GM18499 (cell line): ENCODE data around the gene ADGRL1.

Experiments used
- ATAC-seq: cut with Tn5 transposase; IDR thresholded peaks from one replicate; pipeline ENCODE4 v1.9.1; 2021; ENCODE audit warnings: moderate number of reproducible peaks; ENCODE audit not compliant: insufficient read depth, unreplicated experiment

Gene ADGRL1

GRCh38 chr19:14116918-14117578, 88.9 kb downstream of the ADGRL1 start:
- ATAC-seq = no peak

DNA sequence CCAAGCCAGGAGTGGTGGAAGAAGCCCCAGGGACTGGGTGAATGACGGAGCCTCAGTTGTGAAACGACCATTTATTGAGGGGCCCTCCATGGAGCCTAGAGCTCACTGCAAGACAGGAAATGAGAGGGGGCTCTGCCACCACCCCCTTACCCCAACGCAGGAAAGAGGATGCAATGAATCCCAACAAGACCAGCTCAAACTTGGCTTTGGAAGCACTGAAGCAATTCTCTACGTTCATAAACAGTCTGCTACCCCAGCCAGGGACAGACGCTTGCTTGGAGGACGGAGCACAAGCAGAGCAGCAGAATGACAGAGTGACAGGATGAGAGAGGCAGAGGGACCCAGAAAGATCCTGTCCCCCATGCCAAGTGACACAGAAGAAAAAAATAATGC, 89.4 kb downstream of the ADGRL1 start:
- no peak for ATAC-seq

DNA sequence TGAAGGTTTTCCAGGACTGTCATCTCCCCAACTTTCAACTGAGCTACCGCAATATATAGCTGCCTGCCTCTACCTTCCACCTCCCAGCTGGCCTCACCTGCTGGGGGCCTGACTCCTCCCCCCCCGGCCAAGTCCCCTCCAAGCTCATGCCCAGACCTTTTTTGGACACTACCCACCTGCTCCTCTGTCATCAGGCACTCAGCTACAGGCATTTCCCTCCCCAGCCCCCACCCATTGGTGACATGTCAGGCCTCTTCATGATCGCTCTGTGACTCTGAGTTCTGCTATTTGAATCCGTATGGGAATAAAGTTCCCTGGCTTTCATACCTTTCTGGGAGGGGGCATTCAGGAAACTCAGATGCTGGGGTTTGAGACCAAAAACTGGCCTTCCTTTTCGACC, 90.2 kb downstream of the ADGRL1 start:
- no peak for ATAC-seq

- ATAC-seq = no peak
Measured at GRCh38 chr19:14114854-14115253, 91.1 kb downstream of the ADGRL1 start.

DNA sequence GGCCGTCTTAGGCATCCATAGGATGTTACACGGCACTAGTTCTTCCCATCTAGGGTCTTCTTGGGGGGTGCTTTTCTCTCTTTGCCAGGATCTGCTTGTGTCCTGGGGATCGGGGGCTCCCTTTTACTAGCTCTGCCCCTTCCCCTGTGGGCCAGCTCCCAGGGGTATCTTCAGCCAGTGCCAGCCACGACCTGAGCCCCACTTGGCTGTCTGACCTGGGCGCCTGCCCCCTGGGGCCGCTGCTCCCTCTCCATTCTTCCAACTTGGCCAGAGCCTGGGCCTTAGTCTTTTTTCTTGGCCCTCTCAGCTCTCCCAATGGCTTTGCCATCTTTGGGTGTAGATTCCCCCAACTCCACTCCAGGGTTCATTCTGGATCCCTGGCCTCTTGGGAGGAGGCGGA, 91.5 kb downstream of the ADGRL1 start:
- ATAC-seq = no peak

- no peak for ATAC-seq
Measured at GRCh38 chr19:14113762-14114414, 92.1 kb downstream of the ADGRL1 start.

GRCh38 chr19:14112809-14113385, 93.1 kb downstream of the ADGRL1 start:
- ATAC-seq = no peak

DNA sequence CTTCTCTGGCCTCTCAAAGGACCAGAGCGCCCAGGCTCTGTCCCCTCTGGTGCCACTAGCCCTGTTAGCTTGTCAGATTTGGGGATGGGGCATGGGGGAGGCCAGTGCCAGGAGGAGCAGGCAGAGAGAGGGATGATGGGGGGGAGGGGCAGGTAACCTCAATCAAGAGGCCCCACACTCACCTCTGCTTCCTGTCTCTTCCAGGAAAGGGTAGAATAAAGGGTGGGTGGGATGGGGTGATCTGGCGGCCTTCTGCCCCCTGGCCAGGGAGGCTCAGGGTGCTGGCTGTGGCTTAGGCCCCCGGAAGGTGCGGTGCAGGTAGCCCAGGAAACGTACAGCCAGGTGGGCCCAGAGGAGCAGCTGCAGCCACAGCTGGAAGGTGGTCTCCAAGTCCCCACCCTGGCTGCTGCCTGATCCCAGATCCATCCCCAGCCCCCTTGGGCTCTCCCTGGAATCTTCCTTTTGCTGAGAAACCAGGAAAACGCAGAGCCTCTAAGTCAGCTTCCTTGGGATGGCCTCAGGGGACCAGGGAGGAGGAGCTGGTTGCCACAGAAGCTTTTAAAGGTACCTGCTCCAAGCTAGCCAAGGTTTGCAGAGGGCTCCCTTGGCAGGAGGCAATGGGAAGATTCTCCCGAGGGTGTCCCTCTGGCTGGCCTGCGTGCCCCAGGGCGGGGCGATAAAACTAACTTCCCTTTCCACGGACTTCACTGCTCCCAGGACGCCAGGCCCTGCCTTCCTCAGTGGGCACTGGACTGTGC, 93.7 kb downstream of the ADGRL1 start:
- no peak for ATAC-seq

DNA sequence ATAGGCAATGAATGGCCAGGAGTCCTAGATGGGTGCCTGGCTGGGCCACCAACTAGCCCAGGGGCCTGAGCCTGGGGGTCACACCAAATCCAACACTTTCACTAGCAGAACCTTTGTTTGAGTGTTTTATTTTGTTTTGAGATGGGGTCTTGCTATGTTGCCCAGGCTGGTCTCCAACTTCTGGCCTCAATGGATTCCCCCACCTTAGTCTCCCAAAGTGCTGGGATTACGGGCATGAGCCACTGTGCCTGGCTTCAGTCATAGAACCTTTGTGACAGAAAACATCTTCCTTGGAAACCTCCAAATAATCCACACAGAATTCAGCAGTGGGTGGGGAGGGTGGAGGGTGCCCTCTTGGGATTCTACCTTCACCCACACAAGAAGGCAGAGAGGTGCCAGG, 94.5 kb downstream of the ADGRL1 start:
- ATAC-seq = no peak

DNA sequence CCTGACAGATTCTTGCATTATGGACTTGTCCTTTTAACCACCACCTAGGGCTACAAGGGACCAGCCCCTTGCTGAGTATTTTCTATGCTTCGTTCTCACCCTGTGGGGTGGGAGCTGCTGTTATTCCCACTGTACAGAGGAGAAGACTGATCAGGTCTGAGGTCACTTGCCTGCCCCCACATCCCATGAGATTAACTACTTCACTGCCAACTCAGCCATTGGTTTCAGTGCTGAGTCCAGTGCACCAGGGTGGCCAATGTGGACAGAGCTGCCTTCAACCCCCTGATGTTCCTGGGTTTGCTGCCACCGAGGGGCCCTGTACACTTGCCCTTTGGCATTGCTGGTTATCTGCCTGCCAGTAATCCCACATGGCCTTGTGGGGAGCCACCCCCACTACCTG, 95.3 kb downstream of the ADGRL1 start:
- ATAC-seq = no peak

DNA sequence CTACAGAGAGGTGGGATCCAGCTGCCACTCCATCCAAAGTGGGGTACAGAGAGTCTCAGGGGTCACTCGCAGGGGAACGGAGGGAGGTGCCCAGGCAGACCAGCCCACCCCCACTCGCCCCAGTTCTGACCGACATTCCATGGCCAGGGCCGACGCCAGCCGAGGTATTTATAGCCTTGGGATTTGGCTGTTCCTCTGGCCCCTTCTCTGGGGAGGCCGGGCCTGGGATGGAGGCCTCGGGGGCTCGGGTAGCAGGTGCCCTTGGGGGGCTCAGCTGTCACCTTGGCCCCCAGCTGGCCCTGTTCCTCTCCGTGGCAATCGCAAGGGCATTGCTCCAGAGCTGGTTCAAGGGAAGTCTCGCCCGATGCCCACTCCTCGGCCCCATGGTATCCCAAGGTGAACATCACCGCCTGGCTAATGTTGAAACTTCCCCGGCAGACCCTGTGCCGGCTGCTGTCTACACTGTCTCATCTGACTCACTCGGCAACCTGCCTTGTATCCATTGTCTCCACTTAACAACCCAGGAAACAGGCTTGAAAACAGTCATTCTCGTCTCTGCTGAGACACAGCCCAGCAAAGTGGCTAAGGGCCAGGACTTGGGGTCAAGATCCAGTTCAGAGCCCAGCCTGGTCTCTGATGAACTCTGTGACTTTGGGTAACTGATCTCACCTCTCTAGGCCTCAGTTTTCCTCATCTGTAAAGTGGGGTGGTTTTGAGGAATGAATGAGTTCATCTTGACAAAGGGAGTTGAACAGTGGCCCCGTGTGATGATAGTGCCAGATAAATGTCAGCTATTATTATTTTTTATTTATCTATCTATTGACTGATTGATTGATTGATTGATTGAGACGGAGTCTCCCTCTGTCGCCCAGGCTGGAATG, 98.1 kb downstream of the ADGRL1 start:
- no peak for ATAC-seq

DNA sequence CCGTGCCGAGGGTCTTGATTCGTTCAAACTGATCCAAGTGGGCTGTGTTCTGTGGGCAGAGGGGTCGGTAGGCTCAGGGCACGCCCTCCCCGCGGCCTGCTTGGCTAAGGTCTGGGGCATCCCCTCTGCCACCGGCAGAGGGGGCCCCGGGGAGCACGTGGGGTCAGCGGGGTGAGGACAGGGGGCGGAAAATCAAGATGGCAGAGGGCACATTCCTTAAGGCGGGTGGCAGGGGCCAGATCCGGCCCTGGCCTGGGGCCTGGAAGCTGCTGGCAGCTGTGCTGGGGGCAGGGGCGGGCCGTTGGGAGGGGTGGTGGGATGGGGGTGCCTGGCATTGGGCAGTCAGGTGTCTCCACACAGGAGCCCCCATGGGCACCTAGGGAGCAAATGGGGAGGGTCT, 99.1 kb downstream of the ADGRL1 start:
- ATAC-seq = no peak

DNA sequence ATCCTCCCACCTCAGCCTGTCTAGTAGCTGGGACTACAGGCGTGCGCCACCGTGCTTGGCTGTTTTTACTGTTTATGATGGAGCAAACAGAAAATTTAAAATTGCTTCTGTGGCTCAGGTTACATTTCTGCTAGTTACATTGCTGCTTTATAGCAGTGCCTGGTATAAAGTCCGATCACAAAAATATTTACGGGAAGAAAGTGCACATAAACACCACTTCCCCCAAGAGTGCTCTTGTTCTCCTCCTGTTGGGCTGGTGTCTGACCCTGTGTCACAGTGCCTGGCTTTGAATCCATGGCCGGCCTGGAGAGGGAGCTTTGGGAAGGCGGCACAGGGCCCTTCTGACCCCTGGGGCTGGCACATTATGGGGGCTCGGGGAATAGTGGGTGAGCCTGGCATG, 100.3 kb downstream of the ADGRL1 start:
- no peak for ATAC-seq

- no peak for ATAC-seq
Measured at GRCh38 chr19:14103310-14103709, 102.7 kb downstream of the ADGRL1 start.

GRCh38 chr19:14102756-14103155, 103.2 kb downstream of the ADGRL1 start:
- no peak for ATAC-seq

GRCh38 chr19:14102102-14102696, 103.8 kb downstream of the ADGRL1 start:
- ATAC-seq = no peak

DNA sequence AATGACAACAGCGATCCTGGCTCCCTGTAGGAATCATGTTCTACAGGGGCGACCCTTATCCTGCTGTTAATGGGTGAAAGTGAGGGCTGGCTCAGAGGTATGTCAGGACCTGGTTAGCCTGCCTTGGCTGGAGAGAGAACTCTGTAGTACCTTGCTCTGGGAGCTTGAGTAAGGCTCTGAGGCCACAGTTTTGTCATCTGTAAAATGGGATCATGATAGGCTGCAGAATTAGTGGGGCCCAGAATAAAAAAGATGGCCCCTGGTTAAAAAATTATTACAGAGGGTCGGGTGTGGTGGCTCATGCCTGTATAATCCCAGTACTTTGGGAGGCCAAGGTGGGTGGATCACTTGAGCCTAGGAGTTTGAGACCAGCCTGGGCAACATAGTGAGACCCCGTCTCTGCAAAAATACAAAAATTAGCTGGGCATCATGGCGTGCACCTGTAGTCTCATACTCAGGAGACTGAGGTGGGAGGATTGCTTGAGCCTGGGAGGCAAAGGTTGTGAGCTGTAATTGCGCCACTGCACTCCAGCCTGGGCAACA, 104.9 kb downstream of the ADGRL1 start:
- no peak for ATAC-seq
